Panc1 (cell line): ENCODE results near the gene CPA2. TPM values are rescaled to one million over a fixed set of nuclear protein-coding genes. Genes with fewer than 3 reads are reported as not detected.

Experiments used
- ATAC-seq: fragments of 200-7000 bp; cut with Tn5 transposase; 2 replicates; pipeline ENCODE4 v1.9.1; 2020; ENCODE audit warnings: mild to moderate bottlenecking, moderate library complexity
- BruUV-seq: library from RNA; stranded (reverse); fragments of 400-500 nt; replicated peaks from 2 replicates; lab custom pipeline; 2021; lab: Mats Ljungman, UMichigan
- CTCF ChIA-PET: fragments of 300-600 bp; sonication (Branson Sonifier 250); formaldehyde crosslinking; loops from one replicate; lab custom pipeline; 2022; ENCODE audit warnings: antibody characterized with exemption; lab: Charles Lee
- POLR2A ChIA-PET: fragments of 300-600 bp; sonication (Branson Sonifier 250); formaldehyde crosslinking; loops from one replicate; lab custom pipeline; 2022; ENCODE audit warnings: antibody characterized with exemption; lab: Charles Lee
- DNase-seq: peaks from one replicate; pipeline ENCODE4 v3.0.0-alpha.2; 2010; ENCODE audit warnings: low read depth, low spot score
- H3K27ac ChIP-seq: 2 replicates; pipeline ENCODE4 v1.5.1; 2011; ENCODE audit warnings: mild to moderate bottlenecking, low read length, inconsistent platforms
- H3K27me3 ChIP-seq: fragments of 200-500 bp; sonication (Bioruptor generic); 2 replicates; pipeline ENCODE4 v1.6.0; 2014; ENCODE audit warnings: low read length, inconsistent platforms; ENCODE audit not compliant: control insufficient read depth, insufficient read depth
- H3K36me3 ChIP-seq: fragments of 200-500 bp; sonication (Bioruptor generic); 2 replicates; pipeline ENCODE4 v1.5.1; 2014; ENCODE audit warnings: inconsistent platforms, mild to moderate bottlenecking, low read length, moderate library complexity; ENCODE audit not compliant: control insufficient read depth, insufficient read depth
- H3K4me1 ChIP-seq: 2 replicates; pipeline ENCODE4 v1.5.1; 2011; ENCODE audit warnings: inconsistent platforms, mild to moderate bottlenecking, low read length, moderate library complexity; ENCODE audit not compliant: control insufficient read depth, insufficient read depth
- H3K4me3 ChIP-seq, 2 experiments: 2 replicates each; pipeline ENCODE4 v1.5.1; 2011 to 2012; ENCODE audit warnings: low read depth in 2 of 2, low read length in 2 of 2, mild to moderate bottlenecking in 2 of 2, inconsistent platforms in 1 of 2, moderate library complexity in 1 of 2
- H3K9me3 ChIP-seq: fragments of 200-500 bp; sonication (Bioruptor generic); 2 replicates; pipeline ENCODE4 v1.5.1; 2014; ENCODE audit warnings: low read depth, mild to moderate bottlenecking, inconsistent platforms, low read length, moderate library complexity; ENCODE audit not compliant: control insufficient read depth, insufficient read depth
- POLR2AphosphoS5 ChIP-seq: IDR thresholded peaks from 2 replicates; pipeline ENCODE4 v1.6.1; 2012; ENCODE audit warnings: mild to moderate bottlenecking, low read depth, low read length, moderate library complexity
- SIN3A ChIP-seq: IDR thresholded peaks from 2 replicates; pipeline ENCODE4 v1.6.1; 2012; ENCODE audit warnings: low read depth, mild to moderate bottlenecking, low read length, moderate library complexity, borderline replicate concordance; ENCODE audit not compliant: insufficient read depth
- TCF7L2 ChIP-seq: IDR thresholded peaks from 2 replicates; pipeline ENCODE4 v1.6.1; 2011; ENCODE audit warnings: mild to moderate bottlenecking, low read depth, low read length, inconsistent platforms
- in situ Hi-C: cut with HindIII; loops from 2 replicates; pipeline ENCODE4 v1.10.0; 2016; ENCODE audit warnings: low sequenced_read_pairs, low pct_unique_long_range_greater_than_20kb
- intact Hi-C: fragments of 100-400 bp; cut with micrococcal nuclease; formaldehyde crosslinking; loops from one replicate; pipeline ENCODE4 v1.10.0; 2022; ENCODE audit not compliant: unreplicated experiment
- total RNA-seq: library from RNA; stranded (reverse); gene quantifications from one replicate; pipeline ENCODE4 v1.2.1, GENCODE V29; 2021; ENCODE audit not compliant: unreplicated experiment
- TF ChIP-seq, protein P1 (sequence below), 2 experiments: IDR thresholded peaks; 2 replicates each; pipeline ENCODE4 v1.6.1; 2011 to 2012; ENCODE audit warnings: low read depth in 2 of 2, control low read depth in 1 of 2, low read length in 1 of 2, mild to moderate bottlenecking in 1 of 2, moderate library complexity in 1 of 2; ENCODE audit not compliant: insufficient read depth in 1 of 2
- TF ChIP-seq, protein P2 (sequence below): fragments of 450-650 bp; IDR thresholded peaks from 2 replicates; pipeline ENCODE4 v1.5.1; 2017; ENCODE audit warnings: mild to moderate bottlenecking

CPA2 gene
- total RNA-seq, 1 experiment from 2014 or later, result 0.87 TPM

DNA sequence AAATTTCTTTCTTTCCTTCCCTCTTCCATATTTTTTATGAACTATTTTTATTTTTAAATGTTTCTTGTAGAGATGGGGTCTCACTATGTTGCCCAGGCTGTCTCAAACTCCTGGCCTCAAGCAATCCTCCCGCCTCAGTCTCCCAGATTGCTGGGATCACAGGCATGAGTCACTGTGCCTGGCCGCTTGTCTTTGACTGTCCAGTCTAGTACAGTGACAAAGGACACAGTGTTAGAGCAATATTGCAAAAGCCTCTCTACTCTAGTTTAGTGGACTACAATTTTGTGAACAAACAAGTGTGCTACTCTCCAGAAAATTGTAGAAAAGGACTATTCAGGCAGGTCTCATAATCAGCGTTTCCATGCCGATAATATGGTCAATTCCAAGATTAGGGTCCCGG is 37.3 kb downstream of the CPA2 start:
- Histone ChIP-seq H3K36me3 (no peaks in the 10 kb centered on the region), H3K4me1 (no peaks in the 10 kb centered on the region), H3K27me3 (no peaks in the 10 kb centered on the region), H3K9me3 (no peaks in the 10 kb centered on the region), H3K4me3 (no peak overlapping the region), H3K27ac (no peak overlapping the region)
- ChIA-PET CTCF (no interaction called here), POLR2A (no interaction called here)
- in situ Hi-C loops, result no loop called here
- BruUV-seq, result no TSS peak
- ATAC-seq (no peak), DNase-seq (no peak)
- TF ChIP-seq, protein P1, sequence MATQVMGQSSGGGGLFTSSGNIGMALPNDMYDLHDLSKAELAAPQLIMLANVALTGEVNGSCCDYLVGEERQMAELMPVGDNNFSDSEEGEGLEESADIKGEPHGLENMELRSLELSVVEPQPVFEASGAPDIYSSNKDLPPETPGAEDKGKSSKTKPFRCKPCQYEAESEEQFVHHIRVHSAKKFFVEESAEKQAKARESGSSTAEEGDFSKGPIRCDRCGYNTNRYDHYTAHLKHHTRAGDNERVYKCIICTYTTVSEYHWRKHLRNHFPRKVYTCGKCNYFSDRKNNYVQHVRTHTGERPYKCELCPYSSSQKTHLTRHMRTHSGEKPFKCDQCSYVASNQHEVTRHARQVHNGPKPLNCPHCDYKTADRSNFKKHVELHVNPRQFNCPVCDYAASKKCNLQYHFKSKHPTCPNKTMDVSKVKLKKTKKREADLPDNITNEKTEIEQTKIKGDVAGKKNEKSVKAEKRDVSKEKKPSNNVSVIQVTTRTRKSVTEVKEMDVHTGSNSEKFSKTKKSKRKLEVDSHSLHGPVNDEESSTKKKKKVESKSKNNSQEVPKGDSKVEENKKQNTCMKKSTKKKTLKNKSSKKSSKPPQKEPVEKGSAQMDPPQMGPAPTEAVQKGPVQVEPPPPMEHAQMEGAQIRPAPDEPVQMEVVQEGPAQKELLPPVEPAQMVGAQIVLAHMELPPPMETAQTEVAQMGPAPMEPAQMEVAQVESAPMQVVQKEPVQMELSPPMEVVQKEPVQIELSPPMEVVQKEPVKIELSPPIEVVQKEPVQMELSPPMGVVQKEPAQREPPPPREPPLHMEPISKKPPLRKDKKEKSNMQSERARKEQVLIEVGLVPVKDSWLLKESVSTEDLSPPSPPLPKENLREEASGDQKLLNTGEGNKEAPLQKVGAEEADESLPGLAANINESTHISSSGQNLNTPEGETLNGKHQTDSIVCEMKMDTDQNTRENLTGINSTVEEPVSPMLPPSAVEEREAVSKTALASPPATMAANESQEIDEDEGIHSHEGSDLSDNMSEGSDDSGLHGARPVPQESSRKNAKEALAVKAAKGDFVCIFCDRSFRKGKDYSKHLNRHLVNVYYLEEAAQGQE (IDR thresholded peaks at IDR 0.05; ENCODE audit: insufficient read depth in 1 of 2, low read depth in 2 of 2, low read length in 1 of 2), result no peak
- TF ChIP-seq TCF7L2, result no peak
- TF ChIP-seq, protein P2, sequence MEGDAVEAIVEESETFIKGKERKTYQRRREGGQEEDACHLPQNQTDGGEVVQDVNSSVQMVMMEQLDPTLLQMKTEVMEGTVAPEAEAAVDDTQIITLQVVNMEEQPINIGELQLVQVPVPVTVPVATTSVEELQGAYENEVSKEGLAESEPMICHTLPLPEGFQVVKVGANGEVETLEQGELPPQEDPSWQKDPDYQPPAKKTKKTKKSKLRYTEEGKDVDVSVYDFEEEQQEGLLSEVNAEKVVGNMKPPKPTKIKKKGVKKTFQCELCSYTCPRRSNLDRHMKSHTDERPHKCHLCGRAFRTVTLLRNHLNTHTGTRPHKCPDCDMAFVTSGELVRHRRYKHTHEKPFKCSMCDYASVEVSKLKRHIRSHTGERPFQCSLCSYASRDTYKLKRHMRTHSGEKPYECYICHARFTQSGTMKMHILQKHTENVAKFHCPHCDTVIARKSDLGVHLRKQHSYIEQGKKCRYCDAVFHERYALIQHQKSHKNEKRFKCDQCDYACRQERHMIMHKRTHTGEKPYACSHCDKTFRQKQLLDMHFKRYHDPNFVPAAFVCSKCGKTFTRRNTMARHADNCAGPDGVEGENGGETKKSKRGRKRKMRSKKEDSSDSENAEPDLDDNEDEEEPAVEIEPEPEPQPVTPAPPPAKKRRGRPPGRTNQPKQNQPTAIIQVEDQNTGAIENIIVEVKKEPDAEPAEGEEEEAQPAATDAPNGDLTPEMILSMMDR, result no peak
- no peak for TF ChIP-seq SIN3A
- intact Hi-C loops, result no loop called here

DNA sequence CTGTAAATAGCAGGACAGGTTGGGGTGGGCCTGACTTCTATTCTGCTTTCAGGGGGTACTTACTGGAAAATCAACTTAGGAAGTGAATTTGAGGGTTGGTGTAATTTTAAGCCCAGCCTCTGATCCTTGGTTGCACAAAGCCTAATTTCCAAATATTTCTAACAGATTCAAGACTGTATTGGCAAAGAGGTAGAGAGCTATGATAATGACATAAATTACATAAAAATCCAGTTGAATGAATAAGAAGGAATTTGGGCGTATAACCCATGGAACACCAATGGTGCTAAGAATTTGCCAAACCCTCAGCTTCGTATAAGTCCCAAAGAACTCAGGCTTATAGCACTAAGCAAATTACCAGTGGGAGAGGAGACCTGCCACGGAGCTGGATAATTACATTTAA is 38.2 kb downstream of the CPA2 start:
- BruUV-seq, result no TSS peak
- no peaks in the 10 kb centered on the region for H3K4me1 ChIP-seq
- H3K27ac ChIP-seq, result no peak overlapping the region
- in situ Hi-C loops (no loop called here), intact Hi-C loops (no loop called here)
- H3K9me3 ChIP-seq, result no peaks in the 10 kb centered on the region
- ChIA-PET CTCF (no interaction called here), POLR2A (no interaction called here)
- H3K27me3 ChIP-seq, result no peaks in the 10 kb centered on the region
- H3K4me3 ChIP-seq, result no peak overlapping the region
- DNase-seq (no peak), ATAC-seq (no peak)
- H3K36me3 ChIP-seq, result no peaks in the 10 kb centered on the region
- TF ChIP-seq TCF7L2 (no peak), POLR2AphosphoS5 (no peak), SIN3A (no peak)
- TF ChIP-seq, protein P1 (IDR thresholded peaks at IDR 0.05; ENCODE audit: insufficient read depth in 1 of 2, low read depth in 2 of 2, low read length in 1 of 2), result no peak
- TF ChIP-seq, protein P2, result no peak
